ENCODE data around the gene RIC1.

RIC1 gene

GRCh38 chr9:5592231-5592630 lies 36.7 kb upstream of the RIC1 start:
- TF ChIP-seq, protein P1, sequence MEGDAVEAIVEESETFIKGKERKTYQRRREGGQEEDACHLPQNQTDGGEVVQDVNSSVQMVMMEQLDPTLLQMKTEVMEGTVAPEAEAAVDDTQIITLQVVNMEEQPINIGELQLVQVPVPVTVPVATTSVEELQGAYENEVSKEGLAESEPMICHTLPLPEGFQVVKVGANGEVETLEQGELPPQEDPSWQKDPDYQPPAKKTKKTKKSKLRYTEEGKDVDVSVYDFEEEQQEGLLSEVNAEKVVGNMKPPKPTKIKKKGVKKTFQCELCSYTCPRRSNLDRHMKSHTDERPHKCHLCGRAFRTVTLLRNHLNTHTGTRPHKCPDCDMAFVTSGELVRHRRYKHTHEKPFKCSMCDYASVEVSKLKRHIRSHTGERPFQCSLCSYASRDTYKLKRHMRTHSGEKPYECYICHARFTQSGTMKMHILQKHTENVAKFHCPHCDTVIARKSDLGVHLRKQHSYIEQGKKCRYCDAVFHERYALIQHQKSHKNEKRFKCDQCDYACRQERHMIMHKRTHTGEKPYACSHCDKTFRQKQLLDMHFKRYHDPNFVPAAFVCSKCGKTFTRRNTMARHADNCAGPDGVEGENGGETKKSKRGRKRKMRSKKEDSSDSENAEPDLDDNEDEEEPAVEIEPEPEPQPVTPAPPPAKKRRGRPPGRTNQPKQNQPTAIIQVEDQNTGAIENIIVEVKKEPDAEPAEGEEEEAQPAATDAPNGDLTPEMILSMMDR (IDR thresholded peaks at IDR 0.05; ENCODE audit: control insufficient read depth, extremely low read depth, insufficient read depth) = no peak
- no peak for DNase-seq (ENCODE audit: low read depth)
- no peak overlapping the region for H3K4me3 ChIP-seq (ENCODE audit: low read depth, low read length)

DNA sequence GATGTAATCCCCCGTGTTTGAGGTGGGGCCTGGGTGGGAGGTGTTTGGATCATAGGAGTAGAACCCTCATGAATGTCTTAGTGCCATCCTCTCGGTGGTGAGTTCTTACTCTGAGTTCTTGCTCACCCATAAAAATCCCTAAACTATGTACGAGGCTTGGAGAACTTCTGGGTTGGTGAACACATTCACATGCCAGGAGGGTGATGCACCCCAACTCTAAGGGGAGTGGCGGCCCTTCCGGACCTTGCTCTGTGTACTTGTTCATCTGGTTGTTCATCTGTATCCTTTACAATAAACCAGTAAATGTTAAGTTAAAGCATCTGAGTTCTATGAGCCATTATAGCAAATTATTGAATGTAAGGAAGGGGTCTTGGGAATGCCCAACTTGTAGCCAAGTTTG lies 36.0 kb upstream of the RIC1 start:
- TF ChIP-seq, protein P1 (IDR thresholded peaks at IDR 0.05; ENCODE audit: control insufficient read depth, extremely low read depth, insufficient read depth) = no peak
- no peak overlapping the region for H3K4me3 ChIP-seq (ENCODE audit: low read depth, low read length)
- no peak for DNase-seq (ENCODE audit: low read depth)

GRCh38 chr9:5593904-5594303 lies 35.0 kb upstream of the RIC1 start:
- DNase-seq (ENCODE audit: low read depth) = no peak
- no peak overlapping the region for H3K4me3 ChIP-seq (ENCODE audit: low read depth, low read length)
- TF ChIP-seq, protein P1 (IDR thresholded peaks at IDR 0.05; ENCODE audit: control insufficient read depth, extremely low read depth, insufficient read depth) = no peak

- H3K4me3 ChIP-seq (ENCODE audit: low read depth, low read length) = no peak overlapping the region
- TF ChIP-seq, protein P1 (IDR thresholded peaks at IDR 0.05; ENCODE audit: control insufficient read depth, extremely low read depth, insufficient read depth) = no peak
- no peak for DNase-seq (ENCODE audit: low read depth)
Measured at GRCh38 chr9:5596173-5596572, 32.7 kb upstream of the RIC1 start.

DNA sequence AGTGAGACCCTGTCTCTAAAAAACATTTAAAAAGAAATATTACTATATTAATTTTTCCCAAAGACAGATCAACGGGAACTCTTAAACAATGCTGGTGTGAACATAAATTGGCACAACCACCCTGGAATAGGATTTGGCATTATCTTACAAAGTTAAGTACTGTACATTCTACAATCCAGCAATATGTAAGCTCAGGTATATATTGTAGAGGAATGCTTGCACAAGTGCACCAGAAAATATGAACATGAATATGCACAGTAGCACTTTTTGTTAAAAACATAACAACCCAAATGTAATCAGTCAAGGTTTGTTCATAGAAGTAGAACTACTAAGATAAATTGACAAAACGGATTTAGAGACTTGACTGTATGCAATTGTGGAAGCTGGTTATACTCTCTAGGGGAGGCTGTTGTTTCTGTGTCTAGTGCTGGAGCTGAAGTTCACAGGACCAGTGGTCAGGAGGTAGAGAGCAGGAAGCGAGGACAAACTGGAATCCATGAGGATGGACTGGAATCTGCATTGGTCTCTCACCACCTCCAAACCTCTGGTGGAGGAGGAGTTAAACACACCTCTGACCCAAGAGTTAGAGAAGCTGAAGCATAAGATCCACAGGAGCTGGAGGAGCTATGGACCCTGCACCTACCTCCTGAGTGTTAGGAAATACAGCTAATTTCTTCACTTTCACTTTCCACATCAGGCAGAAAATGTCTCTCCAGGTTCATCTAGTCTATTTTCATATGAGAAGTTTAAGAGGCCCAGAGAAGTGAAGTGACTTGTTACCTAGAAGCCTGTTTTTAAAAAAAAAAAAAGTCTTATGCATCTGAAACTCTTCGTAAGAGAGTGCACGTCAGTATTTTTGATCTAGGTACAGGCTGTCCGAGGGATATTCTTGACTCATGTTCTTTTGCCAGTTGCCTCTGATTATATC lies 20.3 kb upstream of the RIC1 start:
- no peak for DNase-seq (ENCODE audit: low read depth)
- H3K4me3 ChIP-seq (ENCODE audit: low read depth, low read length) = no peak overlapping the region

GRCh38 chr9:5609226-5609596 lies 19.7 kb upstream of the RIC1 start:
- TF ChIP-seq, protein P1 (IDR thresholded peaks at IDR 0.05; ENCODE audit: control insufficient read depth, extremely low read depth, insufficient read depth) = no peak
- no peak for DNase-seq (ENCODE audit: low read depth)
- no peak overlapping the region for H3K4me3 ChIP-seq (ENCODE audit: low read depth, low read length)

More for the DNA sequence above, 20.3 kb upstream of the RIC1 start:
- TF ChIP-seq, protein P1 (IDR thresholded peaks at IDR 0.05; ENCODE audit: control insufficient read depth, extremely low read depth, insufficient read depth) = no peak
